Spleen (tissue), 7 donors: Measurements from ENCODE around the gene NUP107.

Experiments
- CTCF ChIP-seq, 11 experiments: fragments of 200-600 bp in 7 of 11; fragments of 450-650 bp in 4 of 11; sonication (generic) in 4 of 11; IDR thresholded peaks in 8 of 11; conservative IDR thresholded peaks in 3 of 11; 1 replicate in 7 of 11; 2 replicates in 4 of 11; pipeline versions ENCODE4 v1.4.0 to v1.8.0; 2016 to 2021; ENCODE audit warnings: antibody characterized with exemption in 11 of 11, inconsistent platforms in 4 of 11, mild to moderate bottlenecking in 1 of 11
- POLR2A ChIP-seq, 3 donors: fragments of 450-650 bp; IDR thresholded peaks; one replicate each; pipeline ENCODE4 v1.5.1; 2017; ENCODE audit warnings: antibody characterized with exemption in 3 of 3, mild to moderate bottlenecking in 1 of 3
- donor health status: DM: no; HTN: no; CAD: no; lungs with moderate emphysema.
- donor health status: DM: no; HTN: no; CAD: no.
- donor health status: DM: no; HTN: no; CAD: no.

DNA sequence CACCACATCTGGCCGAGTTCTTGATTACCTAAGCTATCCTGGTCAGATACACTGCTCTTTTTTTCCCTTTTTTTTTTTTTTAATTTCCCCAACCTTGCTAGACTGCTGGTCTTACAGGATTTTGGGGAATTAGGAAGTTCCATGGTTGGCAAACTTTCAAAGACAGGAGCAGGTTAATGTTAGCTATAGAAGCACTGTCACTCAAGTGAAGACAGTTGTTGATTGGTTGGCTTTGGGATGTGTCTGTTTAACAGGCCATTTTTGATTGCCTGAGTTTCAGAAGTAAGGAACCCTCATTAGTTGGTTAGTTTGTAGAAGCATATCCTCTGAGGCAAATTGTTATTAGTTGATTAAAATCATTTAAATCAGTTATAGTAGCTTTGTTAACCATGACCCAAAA, 39.3 kb upstream of the NUP107 start:
- no peak for TF ChIP-seq CTCF (IDR thresholded peaks at IDR 0.05 in 8 of 11, conservative IDR thresholded peaks at IDR 0.05 in 3 of 11)
- no peak for TF ChIP-seq POLR2A (IDR thresholded peaks at IDR 0.05)
